Activated effector memory CD4-positive, alpha-beta T cell treated with anti-CD3 and anti-CD28 coated beads, Interleukin-2, amount 50 U/mL, for 16 hours (primary cell): ENCODE measurements around the gene HSFY2.
"Not testable (repeated sequence)": the region's sequence is repeated elsewhere in the genome, so short reads cannot be mapped to it uniquely, and the experiment has no call there.

Source experiments
- DNase-seq: peaks from one replicate; pipeline ENCODE4 v3.0.0-alpha.2; 2020

Gene HSFY2, protein sequence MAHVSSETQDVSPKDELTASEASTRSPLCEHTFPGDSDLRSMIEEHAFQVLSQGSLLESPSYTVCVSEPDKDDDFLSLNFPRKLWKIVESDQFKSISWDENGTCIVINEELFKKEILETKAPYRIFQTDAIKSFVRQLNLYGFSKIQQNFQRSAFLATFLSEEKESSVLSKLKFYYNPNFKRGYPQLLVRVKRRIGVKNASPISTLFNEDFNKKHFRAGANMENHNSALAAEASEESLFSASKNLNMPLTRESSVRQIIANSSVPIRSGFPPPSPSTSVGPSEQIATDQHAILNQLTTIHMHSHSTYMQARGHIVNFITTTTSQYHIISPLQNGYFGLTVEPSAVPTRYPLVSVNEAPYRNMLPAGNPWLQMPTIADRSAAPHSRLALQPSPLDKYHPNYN

GRCh38 chrY:18773635-18774034, at the start of gene HSFY2:
HSFY2 (minus strand) TSS chrY:18773735; CDS start chrY:18773618, 117 bp downstream.
- not testable (repeated sequence) for DNase-seq

- DNase-seq, result not testable (repeated sequence)
Measured at GRCh38 chrY:18815751-18816150, 42.2 kb upstream of the HSFY2 start.

DNA sequence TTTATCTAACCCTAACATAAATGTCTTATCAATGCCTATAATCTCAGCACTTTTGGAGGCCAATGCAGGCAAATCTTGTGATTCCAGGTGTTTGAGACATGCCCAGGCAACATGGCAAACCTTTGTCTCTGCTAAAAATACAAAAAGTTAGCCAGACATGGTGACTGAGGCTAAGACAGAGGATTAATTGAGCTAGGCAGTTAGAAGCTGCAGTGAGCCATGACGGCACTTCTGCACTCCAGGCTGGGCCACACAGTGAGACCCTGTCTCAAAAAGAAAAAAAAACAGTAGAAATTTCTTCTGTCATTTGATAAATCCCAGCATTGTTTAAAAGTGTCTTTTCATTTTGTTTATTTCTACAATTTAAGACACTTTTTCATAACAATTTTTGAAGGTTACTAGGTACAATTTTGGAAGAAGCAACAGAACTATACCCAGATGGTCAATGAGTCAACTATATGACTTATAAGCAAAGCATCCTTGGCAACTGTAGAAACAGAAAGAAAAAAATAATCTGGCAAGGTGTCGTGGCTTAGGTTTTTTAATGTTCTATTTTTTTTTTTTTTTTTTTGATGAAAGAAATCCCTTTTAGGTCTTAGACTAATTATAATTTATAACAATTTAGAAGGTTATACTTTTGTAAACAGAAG, 15.3 kb upstream of the HSFY2 start:
- DNase-seq, result not testable (repeated sequence)

GRCh38 chrY:18754077-18754476, 19.5 kb downstream of the HSFY2 start:
- DNase-seq, result not testable (repeated sequence)

DNA sequence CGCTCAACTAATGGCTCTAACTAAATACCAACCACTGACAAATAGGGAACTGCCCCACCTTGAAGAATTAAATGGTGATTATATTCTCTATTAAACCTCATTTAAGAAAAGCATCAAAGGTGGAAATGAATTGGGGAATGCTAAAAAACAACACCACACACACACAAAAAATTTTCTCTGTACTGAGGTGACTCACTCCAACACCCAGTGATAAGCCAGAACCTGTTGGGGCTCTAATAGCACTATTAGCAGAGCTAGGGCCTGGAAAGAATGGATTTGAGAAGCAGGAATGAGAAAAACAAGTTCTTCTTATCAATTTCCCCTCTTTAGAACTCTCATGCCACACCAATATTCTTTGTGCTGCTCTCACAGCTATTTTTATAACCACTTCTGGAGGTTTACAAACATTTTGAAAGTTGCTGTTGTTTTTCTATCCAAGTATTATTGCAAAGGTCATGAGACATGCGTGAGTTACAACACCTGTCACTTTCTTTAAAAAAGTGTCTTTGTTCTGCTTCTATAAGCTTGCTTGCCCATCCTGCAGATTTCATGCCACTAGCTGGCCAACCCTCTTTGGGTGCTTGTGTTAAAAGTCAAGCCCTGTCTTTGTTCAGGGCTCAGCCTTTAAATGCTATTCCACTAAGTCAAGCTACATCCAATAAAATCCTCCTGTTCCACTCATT, 20.3 kb downstream of the HSFY2 start:
- not testable (repeated sequence) for DNase-seq

DNA sequence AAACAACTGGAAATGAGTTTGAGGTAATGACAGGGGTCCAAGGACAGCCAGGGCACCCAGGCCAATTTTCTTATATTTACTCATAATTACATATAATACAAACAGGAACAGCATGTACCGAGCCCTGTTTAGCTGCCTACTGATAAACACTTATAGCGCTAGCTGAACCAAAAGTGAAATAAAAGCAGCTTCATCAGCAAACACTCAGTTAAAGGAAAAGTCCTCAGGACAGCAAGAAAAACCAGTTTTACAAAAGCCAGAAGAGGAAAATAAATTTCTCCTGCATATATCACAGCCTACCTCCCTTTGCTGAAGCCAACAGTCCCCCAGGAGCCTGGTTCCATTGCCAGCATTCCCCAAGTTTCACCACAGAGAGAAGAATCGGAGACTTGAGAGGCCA, 49.8 kb downstream of the HSFY2 start:
- not testable (repeated sequence) for DNase-seq
